ENCODE measurements around the gene RAB40C.

DNA sequence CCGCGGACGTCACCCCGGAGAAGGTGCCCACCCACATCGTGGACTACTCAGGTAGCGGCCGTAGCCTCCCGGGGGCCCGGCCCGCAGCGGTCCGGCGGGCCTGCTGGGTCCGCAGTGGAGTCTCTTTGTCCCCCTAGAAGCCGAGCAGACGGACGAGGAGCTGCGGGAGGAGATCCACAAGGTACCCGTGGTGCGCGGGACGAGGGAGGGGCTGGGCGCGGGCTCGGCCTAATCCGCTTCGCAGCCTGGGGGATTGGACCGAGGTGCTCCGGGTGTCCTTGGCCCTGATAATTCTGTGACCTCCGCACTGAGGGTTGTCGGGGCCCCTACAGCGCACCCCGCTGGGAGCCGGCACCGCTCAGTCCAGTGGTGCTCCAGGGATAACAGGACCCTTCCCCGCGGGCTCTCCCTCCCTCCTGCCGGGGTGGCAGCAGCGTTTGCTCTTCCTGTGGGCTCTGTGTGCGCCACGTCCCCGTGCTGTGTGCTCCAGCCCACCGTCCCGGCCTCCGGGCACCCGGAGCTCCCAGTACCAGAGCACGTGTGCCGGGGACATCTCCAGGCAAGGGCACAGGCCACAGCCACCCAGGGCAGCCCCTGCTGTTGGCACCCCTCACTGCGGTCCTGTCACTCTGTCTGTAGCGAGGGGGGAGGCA lies 78.8 kb downstream of the RAB40C start:
- TF ChIP-seq, protein P1, sequence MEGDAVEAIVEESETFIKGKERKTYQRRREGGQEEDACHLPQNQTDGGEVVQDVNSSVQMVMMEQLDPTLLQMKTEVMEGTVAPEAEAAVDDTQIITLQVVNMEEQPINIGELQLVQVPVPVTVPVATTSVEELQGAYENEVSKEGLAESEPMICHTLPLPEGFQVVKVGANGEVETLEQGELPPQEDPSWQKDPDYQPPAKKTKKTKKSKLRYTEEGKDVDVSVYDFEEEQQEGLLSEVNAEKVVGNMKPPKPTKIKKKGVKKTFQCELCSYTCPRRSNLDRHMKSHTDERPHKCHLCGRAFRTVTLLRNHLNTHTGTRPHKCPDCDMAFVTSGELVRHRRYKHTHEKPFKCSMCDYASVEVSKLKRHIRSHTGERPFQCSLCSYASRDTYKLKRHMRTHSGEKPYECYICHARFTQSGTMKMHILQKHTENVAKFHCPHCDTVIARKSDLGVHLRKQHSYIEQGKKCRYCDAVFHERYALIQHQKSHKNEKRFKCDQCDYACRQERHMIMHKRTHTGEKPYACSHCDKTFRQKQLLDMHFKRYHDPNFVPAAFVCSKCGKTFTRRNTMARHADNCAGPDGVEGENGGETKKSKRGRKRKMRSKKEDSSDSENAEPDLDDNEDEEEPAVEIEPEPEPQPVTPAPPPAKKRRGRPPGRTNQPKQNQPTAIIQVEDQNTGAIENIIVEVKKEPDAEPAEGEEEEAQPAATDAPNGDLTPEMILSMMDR (conservative IDR thresholded peaks at IDR 0.05 in 1 of 2, IDR thresholded peaks at IDR 0.05 in 1 of 2; ENCODE audit: extremely low read depth in 1 of 2, insufficient read depth in 1 of 2, low read depth in 1 of 2, low read length in 2 of 2), result no peak
- TF ChIP-seq EZH2 (IDR thresholded peaks at IDR 0.05; ENCODE audit: borderline replicate concordance, low read length), result no peak
